ENCODE measurements around the gene KRTAP10-7.
"Not testable (repeated sequence)": the region's sequence is repeated elsewhere in the genome, so short reads cannot be mapped to it uniquely, and the experiment has no call there.

The KRTAP10-7 gene

DNA sequence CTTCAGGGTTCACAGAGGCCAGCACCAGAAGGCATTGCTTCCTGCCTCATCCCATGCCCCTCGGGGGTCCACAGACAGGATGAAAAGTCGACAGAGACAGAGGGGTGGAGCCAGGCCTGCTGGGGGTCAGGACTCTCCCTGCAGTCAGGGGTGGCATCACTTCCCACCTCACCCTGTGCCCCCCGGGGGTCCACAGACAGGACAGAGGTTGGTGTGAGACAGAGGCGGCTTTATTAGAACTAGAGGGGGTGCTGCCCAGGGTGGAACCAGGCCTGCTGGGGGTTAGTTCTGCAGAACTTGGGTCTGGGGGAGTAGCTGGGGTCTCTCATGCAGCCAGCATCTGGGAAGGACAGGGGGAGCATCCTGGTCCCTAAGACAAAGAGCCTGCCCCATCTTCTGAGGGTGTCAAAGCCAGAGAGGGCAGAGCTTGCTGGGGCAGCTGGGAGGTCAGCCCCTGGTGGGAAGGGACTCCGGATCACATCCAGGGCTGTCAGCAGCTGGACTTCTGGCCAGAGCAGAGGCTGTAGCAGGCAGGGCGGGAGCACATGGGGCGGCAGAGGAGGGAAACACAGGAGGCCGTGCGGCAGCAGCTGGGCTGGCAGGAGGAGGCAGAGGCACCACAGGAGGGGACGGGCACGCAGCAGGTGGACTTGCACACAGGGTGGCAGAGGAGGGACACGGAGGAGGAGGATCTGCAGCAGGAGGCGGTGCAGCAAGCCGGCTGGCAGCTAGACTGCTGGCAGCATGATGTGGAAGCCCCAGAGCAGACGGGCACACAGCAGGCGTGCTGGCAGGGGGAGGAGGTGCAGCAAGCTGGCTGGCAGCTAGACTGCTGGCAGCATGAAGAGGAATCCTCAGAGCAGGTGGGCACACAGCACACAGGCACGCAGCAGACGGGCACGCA, 9.2 kb upstream of the KRTAP10-7 start:
- not testable (repeated sequence) for DNase-seq

DNA sequence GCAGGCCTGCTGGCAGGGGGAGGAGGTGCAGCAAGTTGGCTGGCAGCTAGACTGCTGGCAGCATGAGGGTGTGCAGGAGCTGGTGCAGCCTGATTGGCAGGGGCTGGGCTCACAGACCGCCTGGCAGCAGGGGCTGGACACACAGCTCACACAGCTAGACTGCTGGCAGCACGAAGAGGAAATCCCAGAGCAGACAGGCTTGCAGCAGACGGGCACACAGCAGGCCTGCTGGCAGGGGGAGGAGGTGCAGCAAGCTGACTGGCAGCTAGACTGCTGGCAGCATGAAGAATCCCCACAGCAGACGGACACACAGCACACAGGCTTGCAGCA, 8.6 kb upstream of the KRTAP10-7 start:
- not testable (repeated sequence) for DNase-seq

DNA sequence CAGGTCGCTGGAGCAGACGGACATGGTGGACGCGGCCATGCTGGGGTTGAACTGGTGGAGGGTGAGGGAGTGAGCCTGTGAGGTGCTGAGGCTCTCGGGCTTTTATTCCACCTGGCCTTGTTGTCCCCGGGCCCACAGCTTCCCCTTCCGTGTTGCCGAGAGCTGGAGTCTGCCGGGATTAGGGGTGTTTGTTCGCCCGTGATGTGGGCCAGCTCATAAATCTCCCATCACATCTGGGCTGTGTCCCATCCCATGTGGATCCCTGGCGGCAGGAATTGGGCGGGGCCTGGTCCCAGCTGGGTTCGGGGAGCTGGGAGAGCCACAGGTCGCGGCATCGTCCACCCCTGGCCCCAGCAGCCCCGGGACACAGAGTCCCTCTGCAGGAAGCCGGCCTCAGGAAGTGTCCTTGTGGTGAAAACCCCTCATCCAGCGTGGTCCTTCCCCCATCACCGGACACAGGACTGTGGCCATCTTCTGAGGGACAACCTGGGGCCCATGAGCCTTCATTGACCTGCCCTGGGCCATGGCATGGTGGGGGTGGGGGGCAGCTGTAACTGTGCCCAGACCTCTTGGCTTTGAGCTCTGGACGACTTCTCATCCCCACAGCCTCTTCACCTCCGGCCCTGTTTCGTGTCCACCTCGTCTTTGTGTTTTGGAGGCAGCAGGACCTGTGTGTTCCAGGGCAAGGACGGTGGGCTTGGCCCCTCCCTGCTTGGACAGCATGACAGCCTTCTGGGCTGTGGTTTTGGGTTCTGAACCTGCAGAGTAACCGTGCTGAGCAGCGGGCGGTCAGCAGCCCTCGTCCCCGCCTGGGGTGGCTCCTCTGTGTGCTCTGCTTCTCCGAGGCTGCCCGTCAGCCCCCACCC, 7.7 kb upstream of the KRTAP10-7 start, which contains the start of gene KRTAP10-6:
Gene KRTAP10-6 (minus strand): TSS at position 60 of the 866 bp plus-strand sequence. CDS start 21 bp downstream, at position 39.
- DNase-seq: no peak

DNA sequence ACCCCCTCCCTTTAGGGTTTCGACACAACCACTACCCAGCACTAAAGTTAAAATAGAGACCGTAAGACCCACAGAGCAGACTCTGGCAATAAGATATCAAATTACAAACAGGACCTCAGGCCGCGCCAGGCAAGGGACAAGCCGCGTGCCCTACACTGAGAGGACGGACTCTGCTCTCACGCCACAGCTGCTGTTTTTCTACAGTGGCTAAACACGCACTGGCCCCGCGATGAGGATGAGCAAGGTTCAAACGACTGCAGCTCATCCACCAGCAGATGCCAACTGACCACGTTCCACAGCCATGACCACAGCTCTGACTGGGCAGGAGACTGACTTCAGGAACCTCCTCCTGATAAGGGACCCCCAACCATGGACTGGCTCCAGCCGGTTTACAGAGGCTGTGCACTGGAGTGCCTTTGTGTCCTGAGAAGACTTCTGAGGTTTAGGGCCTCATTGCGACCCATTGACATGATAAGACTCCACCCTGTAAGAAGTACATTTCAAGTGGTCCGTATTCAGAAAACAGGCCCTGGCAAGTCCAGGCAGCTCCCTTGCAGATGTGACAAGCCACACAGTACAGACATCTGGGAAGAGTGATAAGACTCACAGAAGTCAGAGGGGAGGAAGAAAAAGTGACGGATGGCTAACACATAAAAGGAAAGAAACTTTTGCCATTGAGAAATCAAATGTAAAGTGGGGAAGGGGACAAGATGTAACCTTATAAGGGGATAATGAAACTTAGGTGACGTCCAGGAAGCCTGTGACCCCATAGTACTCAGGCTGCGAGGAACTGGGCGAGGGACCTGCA, 6.6 kb upstream of the KRTAP10-7 start:
- peak; percentile 97 for DNase-seq

DNA sequence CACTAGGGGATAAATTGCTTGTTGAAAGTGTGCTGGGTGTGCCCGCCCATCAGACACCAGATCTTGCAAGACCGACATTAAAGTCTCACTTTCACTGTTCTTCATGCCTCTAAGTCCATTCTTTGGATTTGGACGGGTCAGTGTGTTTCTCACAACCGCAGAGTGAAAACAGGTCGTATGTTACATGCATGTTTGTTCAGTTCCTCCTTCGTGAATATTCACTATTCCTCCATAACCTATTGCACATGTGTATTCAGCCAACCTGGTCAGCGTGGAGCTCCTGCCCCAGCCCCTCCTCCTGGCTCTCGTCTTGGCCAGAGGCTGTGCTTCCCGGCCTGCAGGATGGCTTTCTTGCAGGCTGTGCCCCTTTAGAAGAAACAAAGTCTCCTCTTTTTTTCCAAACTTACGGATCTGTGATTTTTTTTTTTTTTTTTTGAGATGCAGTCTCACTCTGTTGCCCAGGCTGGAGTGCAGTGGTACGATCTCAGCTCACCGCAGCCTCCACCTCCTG, 5.9 kb upstream of the KRTAP10-7 start:
- no peak for DNase-seq

DNA sequence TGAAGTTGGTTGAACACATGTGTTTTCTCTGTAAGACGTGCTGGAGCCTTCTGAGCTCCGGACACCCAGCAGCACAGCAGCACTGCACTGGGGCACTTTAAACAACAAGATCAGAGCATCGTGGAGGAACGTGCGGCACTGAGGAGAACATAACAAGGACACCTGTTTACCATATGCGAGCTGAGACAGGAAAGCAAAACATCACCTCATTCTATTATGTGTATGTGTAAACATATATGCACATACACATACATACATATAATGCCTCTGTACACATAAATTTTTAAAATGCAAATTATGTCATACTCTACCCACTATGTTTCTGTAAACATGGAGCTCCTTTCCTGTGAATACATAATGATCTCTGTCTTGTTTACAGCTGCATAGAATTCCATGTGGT, 4.9 kb upstream of the KRTAP10-7 start:
- DNase-seq: no peak

DNA sequence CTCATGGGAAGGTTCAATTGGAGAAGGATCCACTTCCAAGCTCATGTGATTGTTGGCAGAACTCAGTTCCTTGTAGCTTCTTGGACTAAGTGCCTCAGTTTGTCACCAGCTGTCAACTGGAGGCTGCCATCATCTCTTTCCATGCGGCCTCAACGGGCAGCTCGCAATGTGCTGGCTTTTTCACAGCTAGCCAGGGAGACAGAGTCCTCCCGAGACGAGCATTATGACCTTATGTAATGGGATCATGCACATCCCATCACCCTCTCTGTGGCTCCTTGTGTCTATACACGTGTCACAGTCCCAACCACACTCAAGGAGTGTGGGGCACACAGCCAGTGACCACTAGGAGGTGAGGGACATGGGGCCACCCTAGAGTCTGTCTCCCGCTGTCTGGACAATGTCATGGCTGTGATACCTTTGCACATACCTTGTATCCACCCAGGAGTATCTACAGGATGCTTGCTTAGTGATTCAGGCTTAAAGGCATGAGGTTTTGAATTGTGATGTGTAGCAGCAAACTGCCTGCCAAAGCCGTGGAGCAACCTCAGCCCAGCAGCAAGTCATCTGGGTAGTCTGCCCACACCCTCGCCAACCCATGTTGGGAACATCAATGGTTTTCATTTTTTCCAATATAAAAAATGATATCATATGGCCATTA, 4.2 kb upstream of the KRTAP10-7 start:
- DNase-seq: no peak

DNA sequence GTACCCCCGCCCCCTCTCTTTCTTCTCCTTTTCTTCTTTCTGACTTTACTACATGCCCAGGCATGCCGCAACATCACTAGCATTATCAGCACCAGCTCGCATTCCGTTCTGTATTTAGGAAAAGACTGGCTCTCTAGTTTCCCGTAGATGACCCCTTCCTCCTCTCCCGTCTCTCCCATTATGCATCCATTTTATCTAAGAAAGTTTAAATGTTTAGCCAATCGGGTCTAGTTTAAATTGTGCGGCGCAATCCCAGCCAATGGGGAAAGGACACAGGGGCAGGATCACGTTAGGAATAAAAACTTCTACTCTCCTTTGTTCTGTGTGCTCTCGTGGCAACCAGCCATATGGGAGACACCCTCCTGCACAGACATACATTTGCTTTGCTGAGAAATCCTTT, 2.3 kb upstream of the KRTAP10-7 start:
- no peak for DNase-seq

DNA sequence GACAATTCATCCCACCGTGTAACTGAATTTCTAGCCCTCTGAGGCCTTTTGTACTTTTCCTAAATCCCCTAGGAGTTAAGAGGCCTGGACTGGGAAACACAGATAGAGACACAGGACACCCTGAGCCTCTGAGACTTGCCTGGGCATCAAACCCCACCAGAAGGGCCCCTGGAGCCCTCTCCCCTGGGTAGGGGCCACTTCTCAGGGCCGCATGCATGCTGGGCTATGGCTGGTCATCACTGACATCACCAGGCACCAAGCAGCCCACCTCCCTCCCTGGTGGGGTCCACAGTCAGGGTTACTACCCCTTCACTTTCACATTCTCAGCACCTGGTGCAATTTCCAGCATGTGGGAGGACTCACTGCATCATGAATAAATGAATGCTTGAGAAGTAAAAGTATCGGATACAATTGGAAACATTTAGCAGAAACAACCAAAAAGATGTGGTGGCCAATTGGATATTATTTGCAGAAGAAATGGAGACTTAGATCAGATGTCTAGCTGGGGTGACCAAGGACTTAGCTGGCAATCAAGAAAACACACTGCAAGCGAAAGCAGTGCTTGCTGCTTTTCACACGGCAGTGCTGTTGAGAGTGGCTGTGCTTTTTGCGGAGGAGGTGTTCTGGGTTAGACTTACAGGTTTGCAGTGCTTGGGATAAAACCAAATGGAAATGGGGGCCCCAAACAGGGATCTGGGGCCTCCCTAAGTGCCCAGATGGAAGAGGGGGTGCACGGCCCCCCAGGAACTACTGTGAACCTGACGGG, 950 bp upstream of the KRTAP10-7 start:
- no peak for DNase-seq

DNA sequence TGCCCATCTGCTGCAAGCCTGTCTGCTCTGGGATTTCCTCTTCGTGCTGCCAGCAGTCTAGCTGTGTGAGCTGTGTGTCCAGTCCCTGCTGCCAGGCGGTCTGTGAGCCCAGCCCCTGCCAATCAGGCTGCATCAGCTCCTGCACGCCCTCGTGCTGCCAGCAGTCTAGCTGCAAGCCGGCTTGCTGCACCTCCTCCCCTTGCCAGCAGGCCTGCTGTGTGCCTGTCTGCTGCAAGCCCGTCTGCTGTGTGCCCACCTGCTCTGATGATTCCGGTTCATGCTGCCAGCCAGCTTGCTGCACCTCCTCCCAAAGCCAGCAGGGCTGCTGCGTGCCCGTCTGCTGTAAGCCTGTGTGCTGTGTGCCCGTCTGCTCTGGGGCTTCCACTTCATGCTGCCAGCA, 694 bp downstream of the KRTAP10-7 start:
- DNase-seq: not testable (repeated sequence)

DNA sequence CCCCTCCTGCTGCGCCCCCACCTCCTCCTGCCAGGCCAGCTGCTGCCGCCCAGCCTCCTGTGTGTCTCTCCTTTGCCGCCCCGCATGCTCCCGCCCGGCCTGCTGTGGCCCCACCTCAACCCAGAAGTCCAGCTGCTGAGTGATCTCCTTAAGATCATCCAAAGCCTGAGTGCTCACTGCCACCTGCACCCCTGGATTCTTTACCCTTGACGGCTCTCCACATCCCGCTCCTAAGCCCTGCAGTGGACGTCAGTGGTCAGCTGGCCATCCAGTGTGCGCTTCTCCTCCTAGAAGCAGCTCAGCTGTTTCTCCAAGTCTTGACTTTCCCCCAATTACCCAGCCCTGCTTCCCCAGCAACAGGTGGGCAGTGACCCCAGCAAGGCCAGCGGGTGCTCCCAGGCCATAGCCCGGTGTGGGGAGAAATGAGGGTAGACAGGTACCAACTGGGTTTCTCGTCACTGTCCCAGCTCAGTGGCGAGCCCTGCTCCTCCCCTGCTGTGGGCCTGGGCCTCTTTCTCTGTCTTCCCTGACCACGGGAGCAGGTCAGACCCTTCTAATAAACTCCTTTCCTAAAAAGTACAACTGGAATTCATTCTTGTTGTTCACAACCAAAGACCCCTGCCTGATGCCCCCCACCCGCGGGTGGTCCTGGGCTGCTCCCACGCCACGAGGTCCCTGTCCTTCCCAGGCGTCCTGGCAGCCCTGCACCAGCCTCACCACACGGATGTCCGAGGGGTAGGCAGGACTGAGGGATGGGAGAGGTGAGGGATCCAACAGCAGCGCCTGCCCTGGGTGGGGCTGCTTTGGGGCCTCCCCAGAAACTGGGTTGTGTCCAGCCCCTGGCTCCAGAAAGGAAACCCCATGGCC, 1.4 kb downstream of the KRTAP10-7 start:
- DNase-seq: no peak

DNA sequence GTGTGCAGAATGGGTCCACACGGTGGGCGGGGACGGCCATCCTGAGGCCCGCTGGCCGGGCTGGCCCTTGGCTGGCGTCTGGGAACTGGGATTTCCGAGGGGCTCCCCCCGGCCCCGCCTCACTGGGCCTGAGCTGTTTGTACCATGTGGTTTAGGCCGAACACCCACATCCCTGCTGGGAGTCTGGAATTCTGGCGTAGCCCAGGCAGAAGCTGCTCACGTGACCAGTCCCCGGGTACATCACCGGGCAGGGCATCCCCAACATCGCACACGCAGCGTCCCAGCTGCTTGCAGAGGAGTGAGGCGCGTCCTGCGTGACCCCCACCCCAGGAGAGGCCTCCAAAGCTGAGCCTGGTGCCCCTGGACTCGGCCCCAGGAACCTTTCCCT, 2.1 kb downstream of the KRTAP10-7 start:
- DNase-seq: no peak

DNA sequence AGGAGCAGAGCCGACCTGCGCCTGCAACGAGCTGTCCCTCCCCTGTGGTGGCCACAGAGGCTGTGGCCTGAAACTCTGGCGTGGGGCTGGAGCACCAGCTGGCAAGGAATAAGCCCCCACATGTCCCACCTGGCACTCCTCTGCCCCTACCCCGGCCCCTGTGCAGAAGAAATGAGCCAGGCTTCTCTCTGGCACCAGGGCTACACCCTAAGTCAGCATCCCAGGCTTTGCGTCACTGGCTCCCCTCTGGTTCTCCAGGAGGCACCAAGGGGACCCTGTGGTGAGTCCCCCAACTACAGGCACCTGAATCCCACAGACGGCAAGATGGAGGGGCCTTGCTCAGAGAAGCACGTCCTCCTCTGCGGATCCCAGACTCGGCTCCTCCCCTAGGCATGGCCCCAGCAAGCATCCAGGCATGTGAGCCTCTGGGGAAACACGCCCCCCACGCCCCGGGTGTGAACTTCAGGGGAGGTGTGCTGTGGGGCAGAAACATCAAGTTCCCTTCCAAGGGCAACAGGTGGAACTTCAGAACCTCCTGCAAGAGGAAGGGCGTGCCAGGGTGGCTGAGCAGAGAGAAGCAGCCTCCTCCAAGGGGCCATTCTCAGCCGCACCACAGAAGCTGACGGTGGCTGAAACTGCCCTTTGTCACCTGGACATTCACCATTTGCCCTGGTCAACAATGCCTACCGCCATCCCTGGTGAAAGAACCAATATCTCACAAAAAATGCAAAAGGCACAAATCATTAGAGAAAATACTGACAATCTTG, 2.9 kb downstream of the KRTAP10-7 start:
- DNase-seq: no peak

DNA sequence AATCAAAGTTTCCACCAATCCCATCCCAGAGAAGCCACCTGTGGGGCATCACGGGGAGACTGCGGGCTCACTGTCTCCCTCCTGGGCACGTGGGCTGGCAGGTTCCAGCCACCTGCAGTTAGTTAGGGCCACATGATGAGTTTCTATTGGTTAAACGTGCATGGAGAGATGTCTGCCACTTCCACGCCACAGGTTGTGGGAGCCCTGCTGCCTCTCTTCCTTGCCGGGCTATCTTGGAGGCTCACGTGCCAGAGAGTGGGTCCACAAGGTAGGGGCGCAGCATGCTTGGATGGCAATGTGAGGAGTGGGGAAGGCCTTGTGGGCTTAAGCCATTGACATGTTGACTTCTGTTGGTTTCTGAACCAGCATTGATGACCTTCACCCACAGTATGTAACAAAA, 3.5 kb downstream of the KRTAP10-7 start:
- no peak for DNase-seq

DNA sequence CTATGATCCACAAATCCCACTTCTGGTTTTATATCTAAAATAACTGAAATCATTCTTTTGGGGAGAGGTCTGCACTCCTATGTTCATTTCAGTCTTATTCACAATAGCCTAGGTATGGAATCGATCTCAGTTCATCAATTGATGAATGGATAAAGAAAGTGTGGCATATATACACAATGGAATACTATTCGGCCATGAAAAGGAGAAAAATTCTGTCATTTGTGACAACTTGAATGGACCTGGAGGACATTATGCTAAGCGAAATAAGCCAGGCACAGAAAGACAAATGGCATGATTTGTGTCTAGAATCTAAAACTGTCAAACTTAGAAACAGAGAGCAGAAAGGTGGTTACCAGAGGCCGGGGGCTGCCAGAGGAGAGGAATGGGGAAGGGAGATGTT, 6.1 kb downstream of the KRTAP10-7 start:
- DNase-seq: no peak

DNA sequence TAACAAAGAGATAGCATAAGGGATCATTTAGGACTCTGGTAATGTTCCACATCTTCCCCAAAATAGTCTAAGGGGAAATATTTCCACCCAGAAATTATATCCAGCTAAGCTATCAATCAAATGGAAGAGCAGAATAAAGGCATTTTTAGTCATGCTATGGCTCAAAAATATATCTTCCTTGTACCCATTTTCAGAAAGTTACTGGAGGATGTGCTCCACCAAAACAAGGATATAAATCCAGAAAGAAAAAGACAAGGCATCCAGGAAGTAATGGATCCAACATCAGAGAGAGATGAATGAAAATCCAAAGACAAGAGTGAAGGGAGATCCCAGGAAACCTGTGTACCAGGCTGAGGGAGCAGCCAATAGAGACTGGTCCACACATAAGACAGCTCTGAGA, 8.8 kb downstream of the KRTAP10-7 start:
- no peak for DNase-seq

DNA sequence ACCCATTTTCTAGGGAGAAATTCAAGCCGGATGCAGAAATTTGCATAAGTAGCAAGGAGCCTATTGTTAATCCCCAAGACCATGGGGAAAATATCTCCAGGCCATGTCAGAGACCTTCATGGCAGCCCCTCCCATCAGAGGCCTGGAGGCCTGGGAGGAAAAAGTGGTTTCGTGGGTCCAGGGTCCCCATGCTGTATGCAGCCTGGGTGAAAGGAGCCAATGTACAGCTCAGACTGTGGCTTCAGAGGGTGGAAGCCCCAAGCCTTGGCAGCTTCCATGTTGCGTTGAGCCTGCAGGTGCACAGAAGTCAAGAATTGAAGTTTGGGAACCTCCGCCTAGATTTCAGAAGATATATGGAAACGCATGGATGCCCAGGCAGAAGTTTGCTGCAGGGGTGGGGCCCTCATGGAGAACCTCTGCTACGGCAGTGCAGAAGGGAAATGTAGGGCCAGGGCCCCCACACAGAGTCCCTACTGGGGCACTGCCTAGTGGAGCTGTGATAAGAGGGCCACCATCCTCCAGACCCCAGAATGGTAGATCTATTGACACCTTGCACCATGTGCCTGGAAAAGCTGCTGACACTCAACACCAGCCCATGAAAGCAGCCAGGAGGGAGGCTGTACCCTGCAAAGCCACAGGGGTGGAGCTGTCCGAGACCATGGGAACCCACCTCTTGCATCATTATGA, 9.9 kb downstream of the KRTAP10-7 start:
- not testable (repeated sequence) for DNase-seq

DNA sequence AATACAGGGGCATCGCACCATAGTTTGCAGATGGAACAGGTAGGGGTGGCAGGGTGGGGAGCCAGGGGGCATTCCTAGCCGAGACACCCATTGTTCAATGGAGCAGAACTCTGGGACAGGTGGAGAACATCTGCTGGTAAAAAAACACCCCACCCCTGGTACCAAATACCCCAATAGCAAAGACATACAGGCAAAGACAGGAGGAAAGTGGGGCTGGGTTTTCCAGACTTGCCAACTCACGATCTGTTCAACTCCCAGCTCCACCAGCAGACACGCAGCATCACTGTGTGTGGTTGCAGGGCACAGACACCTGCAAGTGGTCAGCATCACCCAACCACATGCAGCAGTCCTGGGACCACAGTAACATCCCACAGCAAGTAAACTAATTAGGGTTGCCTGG, 11.2 kb downstream of the KRTAP10-7 start:
- no peak for DNase-seq

DNA sequence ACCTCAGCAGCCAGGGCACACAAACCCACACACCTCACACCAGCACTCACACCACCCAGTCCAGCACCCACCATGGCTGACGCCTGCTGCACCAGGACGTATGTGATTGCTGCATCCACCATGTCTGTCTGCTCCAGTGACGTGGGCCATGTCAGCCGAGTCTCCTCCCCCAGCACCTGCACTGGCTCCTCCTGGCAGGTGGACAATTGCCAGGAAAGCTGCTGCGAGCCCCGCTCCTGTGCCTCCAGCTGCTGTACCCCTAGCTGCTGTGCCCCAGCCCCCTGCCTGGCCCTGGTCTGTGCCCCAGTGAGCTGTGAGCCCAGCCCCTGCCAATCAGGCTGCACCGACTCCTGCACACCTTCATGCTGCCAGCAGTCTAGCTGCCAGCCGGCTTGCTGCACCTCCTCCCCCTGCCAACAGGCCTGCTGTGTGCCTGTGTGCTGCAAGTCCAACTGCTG, 11.7 kb downstream of the KRTAP10-7 start, which contains the start of gene KRTAP10-8:
Gene KRTAP10-8 (plus strand): TSS at position 51 of the 458 bp plus-strand sequence. CDS start 22 bp downstream, at position 73.
- DNase-seq: no peak

Data from hematopoietic multipotent progenitor cell treated with erythropoietin and hydrocortisone succinate and interleukin-3 and kit ligand, for 8 days (in vitro differentiated cells).